NCI-H82 treated with DMSO at 0.1 percent for 48 hours (cell line): ENCODE data around the gene CACNG8.
"Not testable (repeated sequence)": the region's sequence is repeated elsewhere in the genome, so short reads cannot be mapped to it uniquely, and the experiment has no call there.

Experiments used
- DNase-seq: peaks from one replicate; lab custom pipeline; 2025; ENCODE audit not compliant: unreplicated experiment; lab: John Stamatoyannopoulos, UW

Gene CACNG8

DNA sequence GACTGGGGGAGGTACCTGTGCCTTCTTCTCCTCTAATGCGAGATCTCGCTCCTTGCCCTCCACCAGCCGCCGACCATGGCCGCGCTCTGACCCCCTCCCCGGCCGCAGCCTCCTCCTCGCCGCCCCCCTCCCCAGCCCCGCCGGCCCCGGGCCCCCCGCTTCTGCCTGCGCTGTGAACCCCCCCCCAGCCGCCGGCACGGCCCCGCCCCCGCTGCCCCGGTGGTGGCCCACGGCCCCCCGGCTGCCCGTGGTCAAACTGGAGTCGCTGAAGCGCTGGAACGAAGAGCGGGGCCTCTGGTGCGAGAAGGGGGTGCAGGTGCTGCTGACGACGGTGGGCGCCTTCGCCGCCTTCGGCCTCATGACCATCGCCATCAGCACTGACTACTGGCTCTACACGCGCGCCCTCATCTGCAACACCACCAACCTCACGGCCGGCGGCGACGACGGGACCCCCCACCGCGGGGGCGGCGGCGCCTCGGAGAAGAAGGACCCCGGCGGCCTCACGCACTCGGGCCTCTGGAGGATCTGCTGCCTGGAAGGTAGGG lies at the start of gene CACNG8:
Gene CACNG8 (plus strand): TSS at position 51 of the 545 bp plus-strand sequence.
- no peak for DNase-seq

- no peak for DNase-seq
These were observed 47.7 kb upstream of the CACNG8 start for GRCh38 chr19:53915000-53915399.

DNA sequence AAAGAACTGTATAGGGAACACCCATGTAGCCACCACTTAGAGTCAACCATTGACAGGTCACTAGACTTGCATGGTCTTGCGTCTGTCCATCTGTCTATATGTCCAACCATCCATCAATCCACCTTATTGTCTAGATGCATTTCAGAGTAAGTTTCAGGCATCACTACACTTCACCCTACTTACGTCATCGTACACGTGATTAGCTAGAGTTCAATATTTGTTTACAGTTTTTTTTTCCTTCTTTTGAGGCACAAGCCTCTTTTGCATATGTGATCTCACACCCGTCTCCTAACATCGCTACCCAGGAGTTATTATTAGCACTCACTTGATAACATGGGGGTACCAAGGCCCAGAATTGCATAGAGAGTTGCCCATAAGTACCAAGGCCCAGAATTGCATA lies 46.7 kb upstream of the CACNG8 start:
- no peak for DNase-seq

DNA sequence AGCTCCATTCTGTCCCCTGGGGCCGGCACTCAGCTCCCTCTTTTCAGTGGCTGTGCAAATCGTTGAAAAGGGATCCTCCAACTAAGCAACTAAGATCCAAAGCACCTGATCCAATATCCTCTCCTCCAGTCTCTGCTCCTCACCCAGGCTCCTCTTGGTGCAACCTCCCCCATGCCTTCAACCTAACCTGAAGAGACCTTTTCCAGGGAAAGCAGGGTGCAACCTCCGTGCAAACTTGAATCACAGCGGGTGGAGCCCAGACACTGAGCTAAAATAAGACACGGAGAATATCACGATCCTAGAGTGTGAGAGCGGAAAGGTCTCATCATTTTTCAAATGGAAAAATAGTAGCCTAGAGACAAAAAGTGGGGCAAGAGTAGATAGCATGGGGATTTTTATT lies 45.4 kb upstream of the CACNG8 start:
- DNase-seq: no peak

- no peak for DNase-seq
These were observed 35.0 kb upstream of the CACNG8 start for GRCh38 chr19:53927739-53928138.

DNA sequence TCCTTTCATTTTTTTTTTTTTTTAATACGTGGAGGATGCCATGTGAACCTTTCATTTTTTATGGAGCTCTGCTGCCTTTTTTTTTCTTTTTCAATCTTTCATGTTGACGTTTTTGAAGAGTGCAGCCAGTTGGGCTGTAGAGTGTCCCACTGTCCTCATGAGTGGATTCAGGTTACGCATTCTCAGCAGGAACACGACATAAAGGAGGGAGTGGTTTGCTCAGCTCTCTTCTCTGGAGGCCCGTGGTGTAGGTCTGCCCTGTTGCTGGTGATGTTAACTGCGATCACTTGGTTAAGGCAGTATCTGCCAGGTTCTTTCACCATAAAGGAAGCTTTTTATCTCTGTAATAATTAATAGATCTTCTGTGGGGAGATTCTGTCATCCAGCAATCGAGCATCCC lies 26.7 kb upstream of the CACNG8 start:
- no peak for DNase-seq

GRCh38 chr19:53942001-53942786 lies 20.5 kb upstream of the CACNG8 start:
- DNase-seq: no peak

DNA sequence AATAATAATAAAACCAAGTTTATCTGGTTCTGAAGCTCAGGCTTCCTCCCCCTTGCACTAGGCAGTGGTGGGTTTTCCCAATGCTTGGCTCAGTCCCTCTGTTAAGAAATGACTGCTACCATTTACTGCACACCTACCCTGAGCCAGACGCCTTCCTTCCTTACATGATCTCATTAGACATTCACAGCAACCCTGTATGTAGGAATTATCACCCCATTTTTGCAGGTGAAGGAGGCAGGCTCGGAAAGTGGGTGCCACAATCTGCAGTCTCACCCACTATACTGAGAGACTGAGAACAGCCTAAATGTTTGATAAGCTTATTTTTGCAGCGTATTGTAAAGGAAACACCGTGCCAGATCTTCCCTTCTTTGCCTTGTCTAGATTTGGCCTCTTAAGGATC lies 18.3 kb upstream of the CACNG8 start:
- no peak for DNase-seq

DNA sequence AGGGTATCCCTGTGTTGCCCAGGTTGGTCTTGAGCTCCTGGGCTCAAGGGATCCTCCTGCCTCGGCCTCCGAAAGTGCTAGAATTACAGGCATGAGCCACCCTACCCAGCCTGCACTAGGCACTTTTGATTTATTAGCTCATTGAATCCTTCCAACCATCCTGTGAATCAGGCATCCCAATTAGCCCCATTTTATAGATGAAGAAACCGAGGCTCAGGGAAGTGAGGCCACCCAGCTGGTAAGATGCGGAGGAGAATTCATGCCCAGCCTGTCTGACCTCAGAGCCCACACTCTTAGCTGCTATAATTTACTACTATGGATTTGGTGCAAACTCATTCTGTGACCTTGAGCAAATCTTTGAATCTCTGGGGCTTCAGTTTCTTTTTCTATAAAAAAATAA lies 17.8 kb upstream of the CACNG8 start:
- DNase-seq: no peak

- no peak for DNase-seq
These were observed 17.3 kb upstream of the CACNG8 start for GRCh38 chr19:53945441-53945840.

DNA sequence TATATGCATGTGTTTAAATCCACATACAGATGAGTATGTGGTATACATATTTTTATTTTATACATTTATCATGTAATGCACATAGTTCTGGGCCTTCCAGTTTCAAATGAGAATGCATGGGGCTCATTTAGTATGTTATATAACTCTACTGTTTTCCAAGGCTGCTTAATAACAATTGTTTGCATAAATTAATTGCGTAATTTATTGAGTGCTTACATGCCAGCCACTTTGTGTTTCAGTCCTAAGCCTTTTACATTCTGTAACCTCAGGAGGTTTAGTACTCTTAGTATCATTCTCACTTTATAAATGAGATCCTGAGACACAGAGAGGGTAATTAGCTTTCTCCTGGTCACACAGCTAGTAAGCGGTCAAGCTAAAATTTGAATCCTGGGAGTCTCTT lies 16.7 kb upstream of the CACNG8 start:
- DNase-seq: no peak

DNA sequence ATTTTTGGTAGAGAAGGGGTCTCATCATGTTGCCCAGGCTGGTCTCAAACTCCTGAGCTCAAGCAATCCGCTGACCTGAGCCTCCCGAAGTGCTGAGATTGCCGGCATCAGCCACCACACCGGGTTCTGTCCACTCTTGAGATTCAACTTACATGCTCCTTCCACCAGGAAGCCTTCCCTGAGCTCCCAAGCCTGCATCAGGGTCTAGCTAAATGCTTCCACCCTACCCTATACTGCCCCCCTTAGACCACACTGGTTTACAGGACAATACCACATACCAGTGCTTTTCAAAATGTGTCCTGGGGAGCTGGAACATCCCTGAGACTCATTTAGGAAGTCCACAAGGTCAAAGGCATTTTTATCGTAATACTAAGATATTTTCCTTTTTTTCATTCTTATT lies 15.1 kb upstream of the CACNG8 start:
- no peak for DNase-seq

- not testable (repeated sequence) for DNase-seq
These were observed 14.1 kb upstream of the CACNG8 start for GRCh38 chr19:53948611-53949010.

DNA sequence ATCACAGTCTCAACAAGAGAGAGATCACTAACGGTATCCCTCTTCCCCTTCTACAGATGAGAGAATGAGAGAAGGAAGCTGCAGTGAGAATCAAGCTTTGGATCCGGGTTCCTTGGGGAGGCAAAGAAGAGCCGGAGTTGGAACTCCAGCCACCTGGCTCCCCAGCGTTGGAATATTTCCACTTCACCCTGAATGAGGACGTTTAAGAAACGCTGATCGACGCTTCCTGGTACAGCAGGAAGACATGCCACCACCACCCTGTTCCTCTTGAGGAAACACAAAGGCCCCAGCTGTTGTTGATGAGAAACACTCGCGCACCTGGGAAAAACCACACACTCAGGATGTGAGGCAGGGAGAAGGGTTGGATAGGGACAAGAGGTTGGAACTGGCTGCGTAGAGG lies 11.3 kb upstream of the CACNG8 start:
- DNase-seq: no peak

DNA sequence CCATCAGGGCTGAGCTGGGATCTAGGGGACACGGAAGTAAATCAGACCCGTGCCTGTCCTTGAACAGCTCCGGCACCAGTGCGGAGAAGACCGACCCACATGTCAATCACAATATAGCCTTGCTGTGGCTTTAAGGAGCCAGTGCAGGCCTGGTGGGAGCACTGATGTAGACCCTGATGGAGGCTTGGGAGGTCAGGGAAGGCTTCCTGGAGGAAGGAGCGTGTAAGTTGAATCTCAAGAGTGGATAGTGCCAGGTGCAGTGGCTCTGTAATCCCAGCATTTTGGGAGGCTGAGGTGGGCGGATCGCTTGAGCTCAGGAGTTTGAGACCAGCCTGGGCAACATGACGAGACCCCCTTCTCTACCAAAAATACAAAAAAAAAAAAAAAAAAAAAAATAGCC lies 10.8 kb upstream of the CACNG8 start:
- no peak for DNase-seq

DNA sequence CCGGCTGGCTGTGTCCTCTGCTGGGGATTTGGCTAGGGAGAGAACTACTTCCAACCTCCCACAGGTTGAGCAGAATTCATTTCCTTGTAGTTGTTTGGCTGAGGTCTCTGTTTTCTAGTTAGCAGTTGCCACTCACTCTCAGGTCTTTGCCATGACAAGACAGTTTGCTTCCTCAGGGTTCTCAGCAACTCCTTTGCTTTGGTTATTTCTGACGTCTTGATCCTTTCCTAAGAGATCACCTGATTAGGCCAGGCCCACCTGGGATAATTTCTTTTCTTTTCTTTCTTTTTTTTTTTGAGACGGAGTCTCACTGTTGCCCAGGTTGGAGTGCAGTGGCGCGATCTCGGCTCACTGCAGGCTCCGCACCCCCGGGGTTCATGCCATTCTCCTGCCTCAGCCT lies 9.4 kb upstream of the CACNG8 start:
- no peak for DNase-seq

- no peak for DNase-seq
These were observed 5.1 kb upstream of the CACNG8 start for GRCh38 chr19:53957448-53958167.

- no peak for DNase-seq
These were observed 4.6 kb upstream of the CACNG8 start for GRCh38 chr19:53958168-53958571.

DNA sequence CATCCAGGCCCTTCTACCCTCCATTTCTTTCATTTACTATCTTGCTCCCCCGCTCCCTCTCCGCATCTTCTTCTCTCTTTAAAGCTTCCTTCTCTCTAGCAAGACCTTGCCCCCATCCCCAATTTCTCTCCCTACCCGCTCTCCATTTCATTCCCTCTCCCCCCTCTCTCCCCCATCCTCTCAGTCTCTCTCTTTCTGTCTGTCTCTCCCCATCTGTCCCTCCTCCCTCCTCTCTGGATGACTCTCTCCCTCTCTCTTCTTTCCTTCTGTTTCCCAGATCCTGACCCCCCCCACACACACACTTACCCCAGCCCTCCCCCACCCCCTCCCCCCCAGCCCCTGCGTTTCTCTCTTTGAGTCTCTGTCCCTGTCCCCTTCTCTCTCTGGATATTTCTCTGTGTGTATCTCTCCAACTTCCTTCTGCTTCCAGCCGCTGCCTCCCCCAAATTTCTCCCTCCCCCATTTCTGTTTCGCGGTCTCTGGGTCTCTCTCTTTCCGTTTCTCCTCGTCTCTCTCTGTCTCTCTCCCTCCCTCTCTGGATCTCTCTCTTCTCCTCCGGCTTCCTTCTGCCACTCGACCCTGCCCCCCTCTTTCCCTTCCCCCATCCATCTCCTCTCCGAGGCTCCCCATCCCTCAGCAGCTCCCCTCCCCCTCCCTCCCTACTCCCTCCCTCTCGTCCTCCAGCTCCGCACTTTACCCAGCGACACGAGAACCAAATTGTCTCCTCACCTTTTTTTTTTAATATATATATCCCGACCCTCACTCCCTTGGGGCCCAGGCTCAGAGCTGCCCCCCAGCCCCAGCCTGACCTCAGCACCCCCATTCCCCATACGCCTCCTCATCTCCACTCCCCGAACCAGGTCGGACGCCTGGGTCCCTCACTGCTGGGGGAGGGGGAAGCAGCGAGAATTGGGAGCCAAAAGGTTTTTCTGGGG lies 3.6 kb upstream of the CACNG8 start:
- no peak for DNase-seq

DNA sequence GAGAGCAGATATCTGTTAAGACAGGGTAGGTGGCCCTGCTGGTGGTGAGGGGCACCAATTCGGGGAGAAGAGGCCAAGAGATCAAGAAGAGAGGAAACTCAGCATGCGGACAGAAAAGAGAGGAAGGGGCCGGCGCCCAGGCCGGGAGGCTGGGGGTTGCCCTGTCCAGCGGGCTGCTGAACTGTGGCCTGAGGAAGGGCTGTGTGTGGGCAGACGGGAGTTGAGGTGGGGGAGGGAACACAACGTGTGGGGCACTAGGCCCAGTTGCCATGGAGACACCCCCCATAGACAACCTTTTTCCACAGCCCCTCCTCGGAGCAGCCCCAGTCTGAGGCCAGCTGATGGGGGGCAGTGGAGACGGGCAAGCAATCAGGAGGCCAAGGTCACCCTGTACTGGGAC lies 2.5 kb upstream of the CACNG8 start:
- no peak for DNase-seq

GRCh38 chr19:53960886-53961285 lies 1.9 kb upstream of the CACNG8 start:
- no peak for DNase-seq
